ENCODE measurements around the gene POFUT2. TPM values are rescaled to one million over a fixed set of nuclear protein-coding genes. Genes with fewer than 3 reads are reported as not detected.

POFUT2 gene
- total RNA-seq, 1 experiment from 2014 or later, result 27.7 TPM

- DNase-seq (ENCODE audit: low spot score), result no peak
Observed at GRCh38 chr21:45297869-45298268, 10.2 kb upstream of the POFUT2 start.

DNA sequence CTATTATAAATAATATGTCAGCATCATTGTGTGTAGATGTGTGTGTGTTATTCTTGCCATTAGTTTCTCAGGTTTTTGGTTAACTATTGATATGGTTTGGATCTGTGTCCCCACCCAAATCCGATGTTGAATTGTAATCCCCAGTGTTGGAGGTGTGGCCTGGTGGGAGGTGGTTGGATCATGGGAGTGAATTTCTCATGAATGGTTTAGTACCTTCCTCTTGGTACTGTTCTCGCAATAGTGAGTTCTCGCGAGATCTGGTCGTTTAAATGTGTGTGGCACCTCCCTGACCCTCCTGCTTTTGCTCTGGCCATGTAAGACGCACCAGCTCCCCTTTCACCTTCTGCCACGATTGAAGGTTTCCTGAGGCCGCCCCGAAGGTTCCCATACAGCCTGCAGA, 9.6 kb upstream of the POFUT2 start:
- DNase-seq (ENCODE audit: low spot score), result no peak

- DNase-seq (ENCODE audit: low spot score), result no peak
Observed at GRCh38 chr21:45296638-45297037, 8.9 kb upstream of the POFUT2 start.

DNA sequence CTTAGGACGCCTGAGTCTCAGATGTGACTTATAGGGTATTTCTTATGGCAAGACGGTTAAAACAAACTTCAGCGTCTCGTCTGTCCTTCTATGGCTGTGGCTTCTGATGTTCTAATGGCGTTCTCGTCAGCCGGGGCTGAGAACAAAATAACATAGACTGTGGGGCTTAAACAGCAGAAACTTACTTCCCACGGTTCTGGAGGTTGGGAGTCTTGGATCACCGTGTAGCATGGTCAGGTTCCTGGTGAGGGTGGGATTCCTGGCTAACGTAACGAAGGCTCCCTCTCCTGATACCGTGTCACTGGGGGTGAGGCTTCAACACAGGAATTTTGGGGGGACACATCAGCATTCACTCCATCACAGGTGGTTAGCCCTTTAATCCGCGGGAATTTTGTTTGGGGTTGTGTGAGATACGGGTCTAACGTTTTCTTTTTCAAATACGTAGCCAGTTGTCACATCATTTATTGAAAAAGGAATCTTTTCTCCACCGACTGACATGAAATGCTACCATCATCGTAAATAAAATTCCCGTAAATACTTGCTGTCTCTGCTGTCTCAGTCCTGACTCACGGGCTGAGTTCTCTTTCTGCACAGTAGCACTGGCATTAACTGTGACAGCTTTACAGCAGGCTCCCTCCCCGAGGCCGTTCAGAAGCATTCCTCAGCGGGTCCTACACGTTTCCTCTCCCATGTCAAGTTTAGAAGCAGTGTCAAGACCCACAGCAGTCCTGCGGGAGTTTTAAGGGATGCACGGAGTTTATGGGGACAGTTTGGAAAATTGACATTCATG, 8.1 kb upstream of the POFUT2 start:
- DNase-seq (ENCODE audit: low spot score), result no peak

GRCh38 chr21:45294509-45295291, 7.0 kb upstream of the POFUT2 start:
- peak; percentile 97 for DNase-seq (ENCODE audit: low spot score)

DNA sequence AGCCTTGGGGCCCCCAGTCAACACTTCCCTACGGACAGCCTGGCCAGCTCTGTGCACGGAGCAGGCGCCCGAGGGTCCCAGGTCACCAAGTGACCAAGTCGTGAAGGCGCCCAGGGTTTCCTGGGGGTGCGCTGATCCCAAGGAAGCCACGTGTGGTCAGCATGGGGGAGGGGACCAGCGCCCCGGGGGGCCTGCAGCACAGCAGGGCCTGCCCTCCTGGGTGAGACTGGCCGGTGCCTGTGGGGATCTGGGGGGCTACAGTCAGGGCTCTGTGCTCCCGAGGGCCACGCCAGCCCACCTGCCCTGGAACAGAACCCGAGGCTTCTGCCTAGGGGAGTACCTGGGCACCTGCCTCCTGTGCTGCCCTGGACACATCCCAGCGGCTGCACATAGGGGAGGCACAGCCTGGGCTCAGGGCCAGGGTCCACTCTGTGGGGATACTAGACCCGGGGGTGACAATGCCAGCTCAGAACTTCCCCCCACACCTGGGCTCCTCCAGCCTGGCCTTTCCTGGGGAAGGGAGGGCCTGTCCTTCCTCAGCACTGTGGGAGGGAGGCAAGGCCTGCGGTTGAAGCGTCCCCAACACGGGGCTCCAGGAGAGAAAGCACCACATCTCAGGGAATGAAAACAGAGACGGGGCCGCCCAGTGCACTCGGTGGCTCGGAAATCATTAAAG, 6.2 kb upstream of the POFUT2 start:
- no peak for DNase-seq (ENCODE audit: low spot score)

DNA sequence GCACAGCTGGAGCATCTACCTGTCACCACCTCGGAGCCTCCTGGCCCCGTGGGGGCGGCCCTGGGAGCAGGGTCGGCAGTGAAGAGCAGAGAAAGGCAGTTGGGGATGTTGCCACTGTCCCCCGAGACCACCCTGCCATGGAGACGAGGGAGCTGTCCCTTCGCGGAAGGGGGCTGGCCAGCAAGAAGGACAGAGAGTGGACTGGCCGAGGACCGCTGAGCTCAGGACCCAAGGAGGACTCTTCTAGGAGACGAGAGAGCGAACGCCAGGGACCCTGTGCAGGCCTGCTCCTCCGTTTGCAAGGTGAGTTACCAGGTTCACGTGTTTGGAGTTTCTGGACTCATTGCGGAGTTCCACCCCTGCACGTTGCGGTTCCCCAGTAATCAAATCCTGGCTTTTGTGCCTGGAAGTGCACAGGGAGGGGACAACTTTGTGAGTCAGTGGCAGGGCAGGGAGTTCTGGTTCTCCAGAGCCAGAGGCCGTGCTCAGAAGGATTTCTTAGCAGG, 5.6 kb upstream of the POFUT2 start:
- no peak for DNase-seq (ENCODE audit: low spot score)

GRCh38 chr21:45292399-45293219, 4.9 kb upstream of the POFUT2 start:
- DNase-seq (ENCODE audit: low spot score), result peak; percentile 89

DNA sequence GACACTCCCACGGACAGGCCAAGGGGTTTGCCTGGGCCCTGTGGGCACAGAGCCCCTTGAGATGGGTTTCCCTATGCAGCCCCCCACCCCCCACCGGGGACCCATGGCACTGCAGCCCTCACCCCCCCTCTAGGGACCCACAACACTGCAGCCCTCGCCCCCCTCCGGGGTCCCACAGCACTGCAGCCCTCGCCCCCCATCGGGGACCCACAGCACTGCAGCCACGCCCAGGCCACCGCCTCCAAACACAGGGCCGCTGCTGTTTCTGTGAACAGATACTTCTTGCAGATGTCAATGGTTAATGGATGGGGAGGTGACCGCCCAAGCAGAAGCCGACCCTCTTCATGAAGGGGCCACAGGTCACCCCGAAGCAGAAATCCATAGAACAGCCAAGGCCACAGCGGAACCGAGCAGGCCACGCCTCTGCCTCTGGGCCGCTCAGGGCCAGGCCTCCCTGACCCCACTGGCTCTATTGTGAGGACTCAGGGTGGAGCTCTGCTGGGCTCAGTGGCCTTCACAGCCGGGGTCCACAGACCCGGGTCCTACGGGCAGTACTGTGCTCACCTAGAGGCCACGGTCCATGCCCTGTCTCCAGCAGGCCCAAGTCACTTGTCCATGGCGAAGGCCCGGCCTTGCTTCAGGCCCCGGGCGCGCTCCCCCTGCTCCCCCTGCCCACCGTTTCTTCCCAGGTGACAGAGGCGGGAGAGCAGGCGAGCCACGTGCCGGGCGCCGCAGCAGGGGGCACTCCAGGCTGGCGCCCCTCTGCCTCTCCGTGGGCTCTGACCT, 4.1 kb upstream of the POFUT2 start:
- no peak for DNase-seq (ENCODE audit: low spot score)

- no peak for DNase-seq (ENCODE audit: low spot score)
Observed at GRCh38 chr21:45290948-45291612, 3.4 kb upstream of the POFUT2 start.

DNA sequence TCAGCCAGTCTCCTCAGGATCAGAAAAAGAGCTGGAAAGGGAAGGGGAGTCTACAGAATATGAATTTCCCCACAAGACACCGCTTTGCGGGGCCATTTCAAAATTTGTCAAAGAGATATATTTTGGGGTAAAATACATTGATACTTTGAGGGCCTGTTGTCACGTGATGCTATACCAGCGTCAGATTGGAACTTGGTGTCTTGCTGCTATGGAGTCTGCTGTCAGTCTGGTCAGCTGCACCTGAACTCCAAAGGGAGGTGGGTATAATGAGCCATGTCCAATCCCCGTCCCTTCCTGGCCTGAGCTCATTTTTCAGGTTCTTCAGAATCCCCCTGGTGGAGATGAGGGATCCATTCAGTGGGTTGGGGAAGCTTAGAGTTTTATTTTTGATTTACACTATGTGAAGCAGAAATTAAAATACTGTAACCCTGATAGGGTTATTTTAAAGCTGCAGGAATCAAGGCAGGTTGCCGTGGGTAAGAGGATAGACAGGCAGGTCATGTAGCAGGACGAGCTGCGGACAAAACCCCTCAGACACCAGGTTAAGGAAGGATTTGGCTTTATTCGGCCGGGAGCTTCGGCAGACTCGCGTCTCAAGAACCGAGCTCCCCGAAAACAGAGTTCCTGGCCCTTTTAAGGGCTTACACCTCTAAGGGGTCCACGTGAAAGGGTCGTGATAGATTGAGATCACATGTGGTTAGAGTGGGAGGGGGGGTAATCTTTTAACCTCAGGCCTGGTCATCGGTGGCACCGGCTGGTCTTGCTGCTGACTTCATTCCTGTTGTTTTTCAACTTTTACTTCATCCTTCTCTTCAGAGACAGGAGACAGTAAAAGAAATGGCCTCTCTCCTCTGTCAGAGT, 2.2 kb upstream of the POFUT2 start:
- DNase-seq (ENCODE audit: low spot score), result no peak

DNA sequence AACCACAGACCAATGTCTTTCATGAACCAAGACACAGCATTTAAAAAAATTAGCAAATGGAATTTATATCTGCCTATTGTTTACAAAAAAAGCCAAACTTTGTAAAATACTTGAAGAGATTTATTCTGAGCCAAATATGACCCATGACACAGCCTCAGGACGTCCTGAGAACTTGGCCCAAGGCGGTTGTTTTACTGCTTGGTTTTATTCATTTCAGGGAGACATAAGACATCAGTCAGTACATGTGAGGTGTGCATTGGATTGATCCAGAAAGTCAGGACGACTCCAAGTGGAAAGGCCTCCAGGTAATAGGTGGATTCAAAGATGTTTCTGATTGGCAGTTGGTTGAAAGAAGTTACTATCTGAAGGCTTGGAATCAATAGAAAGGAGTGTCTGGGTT, 1.4 kb upstream of the POFUT2 start:
- no peak for DNase-seq (ENCODE audit: low spot score)

DNA sequence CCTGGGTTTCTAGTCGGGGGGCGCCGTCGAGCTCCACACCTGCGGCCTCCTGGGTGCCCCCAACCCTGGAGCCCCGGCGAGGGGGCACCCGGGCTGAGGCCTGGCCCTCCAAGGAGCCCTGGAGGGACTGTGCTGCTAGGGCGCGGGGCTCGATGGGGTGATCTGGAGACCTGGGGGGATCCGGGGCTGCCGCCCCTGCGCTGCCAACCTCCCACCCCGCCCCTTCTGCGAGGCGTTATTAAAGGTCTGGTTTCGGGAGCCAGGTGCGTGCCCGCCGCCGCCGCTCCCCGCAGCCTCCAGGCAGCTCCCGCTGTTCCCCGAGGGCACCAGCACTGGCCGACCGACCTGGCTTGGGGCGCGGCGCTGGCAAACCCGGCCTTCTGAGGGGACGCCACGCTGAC, 746 bp upstream of the POFUT2 start:
- DNase-seq (ENCODE audit: low spot score), result no peak

GRCh38 chr21:45286671-45287437, 841 bp downstream of the POFUT2 start:
- no peak for DNase-seq (ENCODE audit: low spot score)

GRCh38 chr21:45285266-45285931, 2.3 kb downstream of the POFUT2 start:
- DNase-seq (ENCODE audit: low spot score), result no peak

GRCh38 chr21:45284456-45284741, 3.3 kb downstream of the POFUT2 start:
- DNase-seq (ENCODE audit: low spot score), result no peak

GRCh38 chr21:45283611-45284455, 3.9 kb downstream of the POFUT2 start:
- DNase-seq (ENCODE audit: low spot score), result no peak
